ENCODE measurements around the gene FAM180A.

DNA sequence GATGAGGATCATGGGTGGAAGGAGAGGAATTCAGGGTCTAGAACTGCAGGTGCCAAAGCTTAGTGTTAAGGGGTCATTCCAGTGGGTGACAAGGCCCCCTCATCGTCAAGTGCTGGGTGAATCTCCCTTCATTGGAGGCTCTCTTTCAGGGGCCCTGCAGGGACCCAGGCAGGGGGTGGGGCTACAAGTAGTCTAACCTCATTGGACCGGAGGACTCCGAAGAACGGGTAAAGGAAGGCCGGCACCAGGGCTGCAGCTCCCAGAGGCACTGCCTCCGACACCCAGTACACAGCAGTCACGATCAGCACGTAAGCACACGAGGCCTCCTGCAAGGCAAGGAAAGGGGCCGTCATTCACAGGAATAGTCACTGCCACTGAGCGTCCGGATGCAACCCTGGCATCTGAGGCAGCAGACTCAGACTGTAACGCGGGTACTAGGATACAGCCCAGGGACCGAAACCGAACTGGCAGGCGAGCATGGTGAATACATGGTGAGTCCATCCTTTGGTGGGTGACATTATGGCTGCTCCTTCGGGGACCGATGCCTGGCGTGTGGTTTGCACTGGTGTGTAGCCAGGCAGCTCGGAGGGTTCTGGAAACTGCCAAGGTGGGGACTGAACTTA lies 27.3 kb downstream of the FAM180A start:
- TF ChIP-seq GABPB1 (CRISPR knock-in tag; IDR thresholded peaks at IDR 0.05) (no peak), ETV6 (CRISPR knock-in tag; IDR thresholded peaks at IDR 0.05) (no peak), ZNF263 (CRISPR knock-in tag; IDR thresholded peaks at IDR 0.05; ENCODE audit: low read depth) (no peak), JUN (CRISPR knock-in tag; IDR thresholded peaks at IDR 0.05) (no peak), ELF4 (CRISPR knock-in tag; IDR thresholded peaks at IDR 0.05; ENCODE audit: low read depth) (no peak)
- TF ChIP-seq, protein P1, sequence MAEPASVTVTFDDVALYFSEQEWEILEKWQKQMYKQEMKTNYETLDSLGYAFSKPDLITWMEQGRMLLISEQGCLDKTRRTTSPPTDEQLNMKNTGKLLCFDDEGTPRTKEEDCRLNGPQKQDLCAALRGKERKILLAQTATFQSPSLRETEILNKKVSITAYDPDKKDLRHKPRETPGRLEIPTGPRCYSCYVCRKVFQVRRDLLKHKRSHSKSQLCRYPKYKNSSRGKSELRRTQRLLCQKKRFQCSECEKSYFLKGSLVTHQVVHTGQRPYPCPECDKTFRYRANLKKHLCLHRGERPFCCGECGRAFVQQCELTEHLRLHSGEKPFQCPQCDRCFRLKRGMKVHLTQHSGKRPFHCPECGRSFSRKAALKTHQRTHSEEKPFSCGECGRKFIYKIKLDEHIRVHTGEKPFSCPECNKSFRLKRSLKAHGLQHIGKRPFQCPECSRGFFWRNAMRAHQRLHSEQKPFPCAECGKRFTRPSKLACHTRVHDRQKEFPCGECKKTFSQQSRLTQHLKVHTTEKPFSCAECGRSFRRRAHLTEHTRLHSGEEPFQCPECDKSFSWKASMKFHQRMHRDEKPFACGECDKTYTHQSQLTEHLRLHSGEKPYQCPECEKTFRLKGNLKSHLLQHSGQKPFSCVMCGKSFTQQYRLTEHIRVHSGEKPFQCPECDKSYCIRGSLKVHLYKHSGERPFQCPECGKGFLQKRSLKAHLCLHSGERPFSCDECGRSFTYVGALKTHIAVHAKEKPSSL (CRISPR knock-in tag; conservative IDR thresholded peaks at IDR 0.05), result no peak
- TF ChIP-seq, protein P2, sequence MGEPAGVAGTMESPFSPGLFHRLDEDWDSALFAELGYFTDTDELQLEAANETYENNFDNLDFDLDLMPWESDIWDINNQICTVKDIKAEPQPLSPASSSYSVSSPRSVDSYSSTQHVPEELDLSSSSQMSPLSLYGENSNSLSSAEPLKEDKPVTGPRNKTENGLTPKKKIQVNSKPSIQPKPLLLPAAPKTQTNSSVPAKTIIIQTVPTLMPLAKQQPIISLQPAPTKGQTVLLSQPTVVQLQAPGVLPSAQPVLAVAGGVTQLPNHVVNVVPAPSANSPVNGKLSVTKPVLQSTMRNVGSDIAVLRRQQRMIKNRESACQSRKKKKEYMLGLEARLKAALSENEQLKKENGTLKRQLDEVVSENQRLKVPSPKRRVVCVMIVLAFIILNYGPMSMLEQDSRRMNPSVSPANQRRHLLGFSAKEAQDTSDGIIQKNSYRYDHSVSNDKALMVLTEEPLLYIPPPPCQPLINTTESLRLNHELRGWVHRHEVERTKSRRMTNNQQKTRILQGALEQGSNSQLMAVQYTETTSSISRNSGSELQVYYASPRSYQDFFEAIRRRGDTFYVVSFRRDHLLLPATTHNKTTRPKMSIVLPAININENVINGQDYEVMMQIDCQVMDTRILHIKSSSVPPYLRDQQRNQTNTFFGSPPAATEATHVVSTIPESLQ (CRISPR knock-in tag; IDR thresholded peaks at IDR 0.05), result no peak
- TF ChIP-seq, protein P3, sequence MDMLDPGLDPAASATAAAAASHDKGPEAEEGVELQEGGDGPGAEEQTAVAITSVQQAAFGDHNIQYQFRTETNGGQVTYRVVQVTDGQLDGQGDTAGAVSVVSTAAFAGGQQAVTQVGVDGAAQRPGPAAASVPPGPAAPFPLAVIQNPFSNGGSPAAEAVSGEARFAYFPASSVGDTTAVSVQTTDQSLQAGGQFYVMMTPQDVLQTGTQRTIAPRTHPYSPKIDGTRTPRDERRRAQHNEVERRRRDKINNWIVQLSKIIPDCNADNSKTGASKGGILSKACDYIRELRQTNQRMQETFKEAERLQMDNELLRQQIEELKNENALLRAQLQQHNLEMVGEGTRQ (CRISPR knock-in tag; IDR thresholded peaks at IDR 0.05), result no peak
- TF ChIP-seq, protein P4, sequence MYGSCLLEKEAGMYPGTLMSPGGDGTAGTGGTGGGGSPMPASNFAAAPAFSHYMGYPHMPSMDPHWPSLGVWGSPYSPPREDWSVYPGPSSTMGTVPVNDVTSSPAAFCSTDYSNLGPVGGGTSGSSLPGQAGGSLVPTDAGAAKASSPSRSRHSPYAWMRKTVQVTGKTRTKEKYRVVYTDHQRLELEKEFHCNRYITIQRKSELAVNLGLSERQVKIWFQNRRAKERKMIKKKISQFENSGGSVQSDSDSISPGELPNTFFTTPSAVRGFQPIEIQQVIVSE (CRISPR knock-in tag; IDR thresholded peaks at IDR 0.05; ENCODE audit: borderline replicate concordance), result no peak
- TF ChIP-seq, protein P5, sequence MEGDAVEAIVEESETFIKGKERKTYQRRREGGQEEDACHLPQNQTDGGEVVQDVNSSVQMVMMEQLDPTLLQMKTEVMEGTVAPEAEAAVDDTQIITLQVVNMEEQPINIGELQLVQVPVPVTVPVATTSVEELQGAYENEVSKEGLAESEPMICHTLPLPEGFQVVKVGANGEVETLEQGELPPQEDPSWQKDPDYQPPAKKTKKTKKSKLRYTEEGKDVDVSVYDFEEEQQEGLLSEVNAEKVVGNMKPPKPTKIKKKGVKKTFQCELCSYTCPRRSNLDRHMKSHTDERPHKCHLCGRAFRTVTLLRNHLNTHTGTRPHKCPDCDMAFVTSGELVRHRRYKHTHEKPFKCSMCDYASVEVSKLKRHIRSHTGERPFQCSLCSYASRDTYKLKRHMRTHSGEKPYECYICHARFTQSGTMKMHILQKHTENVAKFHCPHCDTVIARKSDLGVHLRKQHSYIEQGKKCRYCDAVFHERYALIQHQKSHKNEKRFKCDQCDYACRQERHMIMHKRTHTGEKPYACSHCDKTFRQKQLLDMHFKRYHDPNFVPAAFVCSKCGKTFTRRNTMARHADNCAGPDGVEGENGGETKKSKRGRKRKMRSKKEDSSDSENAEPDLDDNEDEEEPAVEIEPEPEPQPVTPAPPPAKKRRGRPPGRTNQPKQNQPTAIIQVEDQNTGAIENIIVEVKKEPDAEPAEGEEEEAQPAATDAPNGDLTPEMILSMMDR (IDR thresholded peaks at IDR 0.05), result no peak
- TF ChIP-seq, protein P6, sequence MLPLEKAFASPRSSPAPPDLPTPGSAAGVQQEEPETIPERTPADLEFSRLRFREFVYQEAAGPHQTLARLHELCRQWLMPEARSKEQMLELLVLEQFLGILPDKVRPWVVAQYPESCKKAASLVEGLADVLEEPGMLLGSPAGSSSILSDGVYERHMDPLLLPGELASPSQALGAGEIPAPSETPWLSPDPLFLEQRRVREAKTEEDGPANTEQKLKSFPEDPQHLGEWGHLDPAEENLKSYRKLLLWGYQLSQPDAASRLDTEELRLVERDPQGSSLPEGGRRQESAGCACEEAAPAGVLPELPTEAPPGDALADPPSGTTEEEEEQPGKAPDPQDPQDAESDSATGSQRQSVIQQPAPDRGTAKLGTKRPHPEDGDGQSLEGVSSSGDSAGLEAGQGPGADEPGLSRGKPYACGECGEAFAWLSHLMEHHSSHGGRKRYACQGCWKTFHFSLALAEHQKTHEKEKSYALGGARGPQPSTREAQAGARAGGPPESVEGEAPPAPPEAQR (CRISPR knock-in tag; IDR thresholded peaks at IDR 0.05), result no peak
- TF ChIP-seq, protein P7, sequence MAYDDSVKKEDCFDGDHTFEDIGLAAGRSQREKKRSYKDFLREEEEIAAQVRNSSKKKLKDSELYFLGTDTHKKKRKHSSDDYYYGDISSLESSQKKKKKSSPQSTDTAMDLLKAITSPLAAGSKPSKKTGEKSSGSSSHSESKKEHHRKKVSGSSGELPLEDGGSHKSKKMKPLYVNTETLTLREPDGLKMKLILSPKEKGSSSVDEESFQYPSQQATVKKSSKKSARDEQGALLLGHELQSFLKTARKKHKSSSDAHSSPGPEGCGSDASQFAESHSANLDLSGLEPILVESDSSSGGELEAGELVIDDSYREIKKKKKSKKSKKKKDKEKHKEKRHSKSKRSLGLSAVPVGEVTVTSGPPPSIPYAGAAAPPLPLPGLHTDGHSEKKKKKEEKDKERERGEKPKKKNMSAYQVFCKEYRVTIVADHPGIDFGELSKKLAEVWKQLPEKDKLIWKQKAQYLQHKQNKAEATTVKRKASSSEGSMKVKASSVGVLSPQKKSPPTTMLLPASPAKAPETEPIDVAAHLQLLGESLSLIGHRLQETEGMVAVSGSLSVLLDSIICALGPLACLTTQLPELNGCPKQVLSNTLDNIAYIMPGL (CRISPR knock-in tag; IDR thresholded peaks at IDR 0.05), result no peak
- TF ChIP-seq, protein P8, sequence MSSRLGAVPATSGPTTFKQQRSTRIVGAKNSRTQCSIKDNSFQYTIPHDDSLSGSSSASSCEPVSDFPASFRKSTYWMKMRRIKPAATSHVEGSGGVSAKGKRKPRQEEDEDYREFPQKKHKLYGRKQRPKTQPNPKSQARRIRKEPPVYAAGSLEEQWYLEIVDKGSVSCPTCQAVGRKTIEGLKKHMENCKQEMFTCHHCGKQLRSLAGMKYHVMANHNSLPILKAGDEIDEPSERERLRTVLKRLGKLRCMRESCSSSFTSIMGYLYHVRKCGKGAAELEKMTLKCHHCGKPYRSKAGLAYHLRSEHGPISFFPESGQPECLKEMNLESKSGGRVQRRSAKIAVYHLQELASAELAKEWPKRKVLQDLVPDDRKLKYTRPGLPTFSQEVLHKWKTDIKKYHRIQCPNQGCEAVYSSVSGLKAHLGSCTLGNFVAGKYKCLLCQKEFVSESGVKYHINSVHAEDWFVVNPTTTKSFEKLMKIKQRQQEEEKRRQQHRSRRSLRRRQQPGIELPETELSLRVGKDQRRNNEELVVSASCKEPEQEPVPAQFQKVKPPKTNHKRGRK (CRISPR knock-in tag; IDR thresholded peaks at IDR 0.05; ENCODE audit: borderline replicate concordance), result no peak
- TF ChIP-seq, protein P9, sequence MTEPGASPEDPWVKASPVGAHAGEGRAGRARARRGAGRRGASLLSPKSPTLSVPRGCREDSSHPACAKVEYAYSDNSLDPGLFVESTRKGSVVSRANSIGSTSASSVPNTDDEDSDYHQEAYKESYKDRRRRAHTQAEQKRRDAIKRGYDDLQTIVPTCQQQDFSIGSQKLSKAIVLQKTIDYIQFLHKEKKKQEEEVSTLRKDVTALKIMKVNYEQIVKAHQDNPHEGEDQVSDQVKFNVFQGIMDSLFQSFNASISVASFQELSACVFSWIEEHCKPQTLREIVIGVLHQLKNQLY (CRISPR knock-in tag; IDR thresholded peaks at IDR 0.05), result no peak

All from WTC11 (cell line).